Kidney tubule cell (primary cell): ENCODE results near the gene C1orf52.
"Not testable (repeated sequence)": the region's sequence is repeated elsewhere in the genome, so short reads cannot be mapped to it uniquely, and the experiment has no call there.

Source experiments
- DNase-seq: peaks from one replicate; pipeline ENCODE4 v3.0.0-alpha.2; 2018; ENCODE audit warnings: low spot score

Gene C1orf52

DNA sequence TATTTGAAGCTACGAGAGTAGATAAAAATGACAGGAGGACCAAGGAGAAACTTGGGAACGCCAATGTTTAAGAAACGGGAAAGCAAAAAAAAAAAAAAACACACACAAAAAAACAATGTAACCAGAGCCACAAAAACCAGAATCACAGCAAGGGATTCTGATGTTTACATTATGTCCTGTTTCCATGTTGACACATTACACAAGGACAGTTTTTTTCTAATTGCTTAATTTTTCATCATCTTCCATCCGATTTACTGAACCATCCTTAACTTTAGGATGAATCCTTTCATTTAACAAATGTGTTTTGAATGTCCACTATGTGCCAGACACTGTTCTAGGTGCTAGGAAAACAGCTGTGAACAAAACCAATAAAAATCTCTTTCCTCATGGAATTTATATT, 18.3 kb upstream of the C1orf52 start:
- no peak for DNase-seq

DNA sequence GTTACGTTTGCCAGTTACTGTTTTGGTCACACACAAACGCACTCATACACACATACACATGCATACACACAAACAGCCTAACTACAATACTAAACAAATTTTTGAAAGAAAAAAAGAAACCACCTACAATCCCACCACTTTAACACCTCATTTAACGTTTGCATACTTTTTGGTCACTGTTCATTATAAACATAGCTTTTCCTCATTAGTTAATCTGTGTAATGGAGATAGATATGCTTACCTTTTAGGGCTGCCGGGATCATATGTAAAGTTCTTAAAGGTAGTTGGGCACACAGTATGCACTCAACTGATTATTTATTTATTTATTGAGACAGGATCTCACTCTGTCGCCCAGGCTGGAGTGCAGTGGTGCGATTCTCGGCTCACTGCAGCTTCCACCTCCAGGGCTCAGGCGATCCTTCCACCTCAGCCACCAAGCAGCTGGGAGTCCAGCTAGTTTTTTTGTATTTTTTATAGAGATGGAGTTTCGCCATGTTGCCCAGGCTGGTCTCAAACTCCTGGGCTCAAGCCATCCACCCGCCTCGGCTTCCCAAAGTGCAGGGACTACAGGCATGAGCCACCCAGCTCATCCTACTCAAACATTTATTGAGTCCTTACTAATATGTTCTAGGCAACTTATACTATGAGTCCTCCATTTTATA, 17.6 kb upstream of the C1orf52 start:
- no peak for DNase-seq

DNA sequence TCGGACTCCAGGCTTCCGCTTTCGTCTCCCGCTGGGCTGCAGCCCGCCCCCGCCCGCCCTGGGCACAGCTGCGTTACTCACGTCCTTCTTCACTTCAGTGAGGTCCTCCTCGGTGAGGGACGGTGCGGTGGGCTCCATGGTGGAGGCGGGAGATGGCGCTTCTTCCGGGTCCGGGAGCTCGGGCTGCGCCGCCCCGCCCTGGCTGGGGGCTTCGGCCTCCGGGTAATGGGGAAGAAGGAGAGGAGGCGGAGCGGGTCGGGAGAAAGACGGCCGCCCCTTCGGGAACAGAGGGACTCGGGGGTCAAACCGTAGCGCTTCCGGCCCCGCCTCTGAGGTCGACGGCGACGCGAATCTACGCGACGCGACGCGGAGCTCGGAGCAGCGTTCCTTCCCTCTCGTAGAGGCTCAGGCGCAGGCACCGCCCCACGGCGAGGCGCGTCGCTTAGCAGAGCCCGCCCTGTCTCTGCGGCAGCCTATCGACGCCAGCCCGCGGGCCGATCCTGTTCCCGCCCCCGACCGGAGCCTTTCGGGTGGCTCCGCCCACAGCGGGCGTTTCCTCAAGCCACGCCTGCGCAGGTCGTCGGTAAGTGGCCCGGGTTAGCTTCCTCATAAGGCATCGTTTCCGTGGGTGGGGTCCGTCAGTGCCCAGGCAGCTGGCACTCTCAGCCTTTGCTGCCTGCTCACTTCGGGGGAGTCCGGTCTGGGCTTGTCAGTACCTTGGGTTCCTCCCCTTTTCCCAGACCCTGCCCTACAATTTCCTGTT, 16.9 kb upstream of the C1orf52 start, which contains the start of gene BCL10:
Gene BCL10 (minus strand): TSS at position 418 of the 763 bp plus-strand sequence. CDS start 280 bp downstream, at position 138.
- DNase-seq = peak; percentile 100

DNA sequence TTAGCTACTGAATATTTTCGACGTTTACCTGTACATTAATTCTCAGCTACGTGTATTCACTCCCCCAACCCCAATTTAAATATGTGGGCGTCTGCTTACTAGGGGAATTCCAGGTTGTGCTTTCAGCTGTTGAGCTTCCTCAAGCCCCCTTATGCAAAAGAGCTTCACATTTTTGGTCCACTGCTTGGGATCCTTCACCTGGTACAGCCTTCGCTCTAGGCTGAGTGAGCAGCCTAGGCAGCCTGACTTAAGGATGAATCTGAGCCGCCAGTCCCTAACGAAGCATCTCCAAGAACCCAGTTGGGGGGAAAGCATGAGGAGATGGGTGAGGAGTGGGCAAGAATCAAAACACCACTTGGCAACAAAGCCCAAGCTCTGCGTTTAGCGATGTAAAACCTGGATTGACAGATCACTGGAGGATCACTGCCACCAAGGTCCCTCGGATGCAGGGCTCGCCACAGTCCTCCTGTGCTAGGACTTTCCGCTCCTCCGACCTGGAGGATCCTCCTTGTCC, 16.3 kb upstream of the C1orf52 start:
- peak; percentile 78 for DNase-seq

DNA sequence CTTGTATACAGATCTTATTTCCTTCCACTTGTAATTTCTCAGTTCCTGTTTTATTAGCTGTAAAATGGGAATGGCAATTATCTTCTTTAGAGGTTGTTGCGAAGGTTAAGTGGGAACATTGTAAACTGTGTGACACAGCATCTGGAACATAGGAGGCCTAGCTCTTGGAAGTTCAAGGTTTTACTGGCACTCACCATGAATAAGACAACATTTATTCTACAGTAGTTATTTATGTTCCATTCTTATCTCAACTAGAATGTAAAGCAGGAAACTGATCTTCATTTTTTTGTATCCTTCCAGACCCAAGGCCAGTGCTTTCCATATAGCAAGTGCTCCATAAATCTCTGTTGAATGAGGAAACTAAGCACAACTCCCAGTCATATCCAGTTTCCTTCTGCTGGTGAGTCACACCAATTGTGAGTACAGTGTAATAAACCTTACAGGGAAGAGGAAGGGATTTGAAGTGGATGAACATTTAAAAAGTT, 15.5 kb upstream of the C1orf52 start:
- peak; percentile 87 for DNase-seq

DNA sequence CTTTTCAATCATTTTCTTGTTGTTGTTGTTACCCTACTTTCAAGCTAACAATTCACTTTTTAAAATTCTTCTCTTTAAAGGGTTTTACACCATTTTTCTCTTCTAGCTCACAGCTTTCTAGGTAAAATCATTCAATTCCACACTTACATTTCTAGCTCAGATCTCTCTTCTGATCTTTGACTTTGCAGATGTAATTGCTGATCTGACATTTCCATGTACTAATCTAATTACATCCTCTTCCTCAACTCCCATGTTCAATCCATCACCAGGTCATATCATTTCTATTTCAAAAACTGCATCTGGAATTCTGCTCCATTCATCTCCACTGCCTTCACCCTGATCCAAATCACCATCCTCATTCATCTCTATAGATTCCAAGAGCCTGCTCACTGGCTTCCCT, 13.9 kb upstream of the C1orf52 start:
- no peak for DNase-seq

DNA sequence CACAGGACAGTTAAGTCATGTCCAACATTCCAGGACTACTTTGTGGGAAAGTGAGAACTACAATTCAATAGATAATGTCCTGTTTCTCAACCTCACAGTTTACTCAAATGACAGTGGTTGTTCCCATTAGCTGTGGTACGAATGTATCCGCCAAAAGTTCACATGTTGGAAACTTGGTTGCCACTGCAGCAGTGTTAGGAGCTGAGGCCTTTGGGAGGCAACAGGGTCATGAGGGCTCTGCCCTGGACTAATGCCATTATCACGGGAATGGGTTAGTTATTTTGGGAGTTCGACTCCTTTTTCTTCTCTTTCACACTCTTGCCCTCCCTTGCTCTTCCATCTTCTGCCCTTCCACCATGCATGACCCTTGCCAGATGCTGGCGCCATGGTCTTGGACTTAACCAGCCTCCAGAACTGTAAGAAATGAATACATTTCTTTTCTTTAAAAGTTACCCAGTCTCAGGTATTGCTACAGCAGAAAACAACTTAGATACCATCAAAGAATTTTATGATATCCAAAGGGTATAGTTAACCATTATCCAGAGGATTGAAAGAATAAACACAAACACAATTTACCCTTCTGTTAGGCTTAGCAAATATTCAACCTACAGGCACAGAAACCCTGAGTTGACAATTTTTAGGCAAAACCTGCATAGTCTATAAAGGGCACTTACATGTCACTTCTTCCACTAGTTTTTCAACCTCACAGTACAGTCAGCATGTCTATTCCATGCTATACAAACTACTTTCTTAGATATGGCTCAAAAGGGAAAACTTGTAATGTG, 9.5 kb upstream of the C1orf52 start:
- no peak for DNase-seq

DNA sequence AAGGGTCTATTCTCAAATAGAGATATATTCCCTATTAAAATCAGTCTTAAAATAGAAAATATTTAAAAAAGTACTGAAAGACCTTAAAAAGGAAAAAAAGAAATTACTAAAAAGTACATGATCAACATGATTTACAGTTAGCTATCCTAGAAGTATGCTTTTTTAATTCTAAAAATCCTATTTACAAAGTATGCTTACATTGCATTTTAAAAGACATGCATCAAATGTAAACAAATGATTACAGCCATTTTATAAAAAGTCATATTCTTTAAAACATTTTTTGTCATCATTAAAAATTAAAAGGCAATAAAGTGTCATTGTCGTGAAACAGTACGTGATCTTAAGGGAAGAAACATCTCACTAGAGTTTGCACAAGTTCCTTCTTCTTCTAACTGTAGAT, 7.9 kb upstream of the C1orf52 start:
- no peak for DNase-seq

DNA sequence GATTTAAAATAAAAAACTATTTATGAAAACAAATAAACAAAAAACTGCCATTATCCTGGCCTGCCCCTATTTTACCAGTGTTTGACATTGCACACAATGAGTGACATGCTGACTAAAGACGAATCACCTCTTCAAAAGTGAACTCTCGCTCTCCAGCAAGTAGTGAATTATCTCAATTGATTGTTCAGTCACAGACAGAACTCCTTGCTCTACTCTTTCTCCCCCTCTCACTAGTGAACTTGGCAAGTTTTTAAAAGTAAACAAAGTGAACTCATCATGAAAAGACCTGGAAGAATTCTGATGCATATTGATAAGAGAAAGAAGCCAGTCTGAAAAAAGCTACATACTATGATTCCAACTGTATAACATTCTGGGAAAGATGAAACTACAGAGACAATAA, 4.7 kb upstream of the C1orf52 start:
- peak; percentile 70 for DNase-seq

DNA sequence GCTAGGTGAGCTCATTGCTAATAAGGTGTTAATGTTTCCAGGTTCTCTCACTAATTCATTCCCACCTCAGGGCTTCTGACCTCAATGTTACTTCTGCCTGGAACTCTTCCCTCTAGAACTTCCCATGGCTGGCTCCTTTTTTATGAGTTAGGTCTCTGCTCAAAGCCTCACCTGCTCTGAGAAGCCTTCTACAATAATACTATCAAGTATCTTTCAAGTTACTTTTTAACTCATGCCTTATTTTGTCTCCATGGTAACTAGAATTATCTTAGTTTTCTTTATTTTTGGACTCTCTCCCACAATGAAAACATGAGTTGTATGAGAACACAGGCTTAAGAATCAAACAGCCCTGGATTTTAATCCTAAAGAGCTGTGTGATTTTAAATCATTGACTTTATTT, 3.5 kb upstream of the C1orf52 start:
- DNase-seq = no peak

DNA sequence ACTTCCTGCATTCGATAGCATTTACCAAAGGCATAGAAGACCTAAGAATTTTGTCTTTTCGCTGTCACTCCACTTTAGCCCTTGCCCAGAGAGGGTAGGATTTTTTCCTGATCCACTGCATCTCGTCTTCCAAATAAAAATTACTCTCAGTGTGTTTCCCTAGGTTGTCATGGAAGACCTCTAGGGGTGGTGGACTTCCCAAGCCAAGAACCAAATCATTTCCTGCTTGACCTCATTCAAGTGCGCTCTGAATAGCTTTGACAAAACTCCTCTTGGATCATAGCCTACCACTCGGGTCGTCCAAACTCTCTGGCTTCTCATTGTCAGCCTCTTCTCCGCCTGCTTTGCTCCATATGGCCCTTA, 431 bp upstream of the C1orf52 start:
- DNase-seq = no peak

DNA sequence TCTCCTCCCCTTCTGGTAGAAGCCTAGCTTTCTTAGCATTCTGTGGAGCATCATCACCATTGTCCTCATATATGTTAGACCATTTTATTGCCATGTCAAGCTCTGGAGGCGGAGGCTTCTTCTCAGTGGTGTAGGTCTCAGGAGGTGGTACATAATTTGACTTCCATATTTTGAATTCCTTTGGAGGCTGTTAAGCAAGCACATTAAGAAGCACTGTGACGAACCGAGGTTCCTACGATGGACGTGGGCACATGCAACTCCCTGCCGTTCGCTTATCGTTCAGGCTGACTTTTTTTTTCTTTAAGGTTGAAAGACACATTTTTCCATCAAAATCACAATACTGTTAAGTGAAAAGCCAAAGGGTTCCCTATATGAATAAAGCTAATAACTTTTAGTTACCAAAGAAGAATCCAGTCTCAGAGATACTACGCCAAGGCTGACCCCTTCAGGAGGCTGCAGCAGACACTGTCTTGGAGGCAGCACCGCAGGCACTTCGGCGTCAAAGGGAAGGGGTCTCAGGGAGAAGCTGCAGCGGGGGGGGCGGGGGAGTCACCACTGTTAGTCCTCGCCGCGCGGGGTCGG, 835 bp downstream of the C1orf52 start:
- no peak for DNase-seq

DNA sequence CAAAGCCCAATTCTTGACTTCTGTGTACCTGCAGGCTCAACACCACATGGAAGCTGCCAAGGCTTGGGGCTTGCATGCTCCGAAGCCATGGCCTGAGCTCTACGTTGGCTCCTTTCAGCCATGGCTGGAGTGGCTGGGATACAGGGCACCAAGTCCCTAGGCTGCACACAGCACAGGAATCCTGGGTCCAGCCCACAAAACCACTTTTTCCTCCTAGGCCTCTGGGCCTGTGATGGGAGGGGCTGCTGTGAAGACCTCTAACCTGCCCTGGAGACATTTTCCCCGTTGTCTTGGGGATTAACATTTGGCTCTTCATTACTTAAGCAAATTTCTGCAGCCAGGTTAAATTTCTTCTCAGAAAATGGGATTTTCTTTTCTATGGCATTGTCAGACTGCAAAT, 10.4 kb downstream of the C1orf52 start:
- DNase-seq = not testable (repeated sequence)

DNA sequence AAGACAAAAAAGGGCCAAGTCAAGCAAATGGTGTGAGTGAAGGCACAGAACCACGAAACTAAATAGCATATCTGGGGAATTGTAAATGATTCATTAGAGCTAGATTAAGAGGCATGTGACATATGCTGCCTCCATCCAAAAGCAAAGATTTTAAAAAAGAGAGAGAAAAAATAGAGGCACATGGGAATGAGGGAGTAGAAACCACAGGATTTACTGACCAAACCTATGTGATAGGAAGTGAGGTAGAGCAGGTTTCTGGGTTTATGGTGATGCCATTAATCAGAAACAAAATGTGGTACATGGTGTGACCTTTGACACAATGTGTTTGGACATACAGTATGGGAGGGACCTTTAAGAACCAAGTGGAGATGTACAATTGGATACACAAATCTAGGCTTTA, 13.6 kb downstream of the C1orf52 start:
- DNase-seq = no peak

DNA sequence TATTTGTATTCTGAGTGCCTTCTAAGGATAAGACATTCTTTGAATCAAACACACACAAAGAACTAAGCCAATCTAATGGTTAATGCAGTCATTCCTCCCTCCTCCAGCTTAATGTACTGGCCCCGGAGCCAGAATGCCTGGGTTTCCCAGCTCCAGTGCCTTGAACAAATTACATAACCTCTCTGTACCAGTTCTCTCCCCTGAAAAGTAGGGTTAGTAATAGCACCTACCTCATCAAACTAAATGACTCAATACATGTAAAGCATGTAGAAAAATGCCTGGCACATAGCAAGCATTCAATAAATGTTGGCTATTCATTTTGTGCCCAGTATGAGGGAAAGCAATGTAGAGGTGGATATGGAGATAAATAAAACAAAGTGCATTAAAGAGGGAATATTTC, 14.0 kb downstream of the C1orf52 start:
- peak; percentile 32 for DNase-seq

DNA sequence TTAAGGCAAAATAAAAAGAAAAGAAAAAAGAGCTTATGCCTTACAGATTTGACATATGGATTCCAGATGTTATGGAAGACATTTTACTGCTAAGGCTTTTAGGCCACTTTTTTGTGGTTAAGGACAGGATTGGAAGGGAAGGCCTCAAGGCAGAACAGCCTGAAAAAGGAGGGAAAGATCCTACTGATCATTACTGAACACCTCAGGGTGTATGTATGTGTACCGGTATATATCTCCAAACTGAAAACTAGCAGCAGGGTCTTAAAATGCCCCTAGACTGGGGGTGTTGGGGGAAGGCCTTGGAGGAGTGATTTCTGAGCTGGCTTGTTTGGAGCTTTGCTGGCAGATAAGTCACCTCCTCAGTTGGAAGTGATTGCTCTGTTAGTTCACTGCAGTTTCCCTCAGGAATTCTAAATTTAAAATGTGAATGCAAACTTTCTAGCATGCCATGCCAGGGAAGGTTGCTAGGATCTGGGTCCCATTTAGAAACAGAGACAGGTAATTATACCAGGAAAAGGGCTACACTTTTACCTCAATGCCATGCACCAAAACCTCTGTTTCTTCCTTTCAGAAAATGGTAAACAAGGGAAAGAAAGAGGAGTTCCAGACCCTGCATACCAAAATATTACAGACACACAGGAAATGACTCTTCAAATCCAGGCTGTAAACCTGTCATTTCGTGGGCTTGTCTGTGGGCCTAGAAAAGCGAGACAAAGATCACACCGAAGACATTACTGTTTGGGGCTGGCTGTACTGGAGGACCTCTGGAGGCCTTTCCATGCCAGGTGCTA, 15.0 kb downstream of the C1orf52 start:
- peak; percentile 27 for DNase-seq

DNA sequence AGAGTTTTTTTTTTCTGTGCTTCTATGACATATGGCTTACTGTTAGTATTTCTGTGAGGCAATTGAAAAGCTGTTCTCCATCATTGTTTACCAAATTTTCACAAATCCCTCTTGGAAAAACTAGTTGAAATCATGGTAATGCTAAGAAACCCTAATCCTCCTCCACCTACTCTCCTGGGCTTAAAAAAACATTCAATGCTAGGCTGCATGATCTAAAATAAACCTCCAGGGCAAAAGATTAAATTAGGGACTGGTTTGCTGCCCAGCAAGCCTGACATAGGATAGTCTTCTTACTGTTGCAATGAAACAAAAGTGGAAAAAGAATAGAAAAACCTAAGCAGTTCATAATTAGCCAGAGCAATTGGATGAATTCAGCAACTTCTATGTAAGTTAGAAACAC, 16.1 kb downstream of the C1orf52 start:
- no peak for DNase-seq

DNA sequence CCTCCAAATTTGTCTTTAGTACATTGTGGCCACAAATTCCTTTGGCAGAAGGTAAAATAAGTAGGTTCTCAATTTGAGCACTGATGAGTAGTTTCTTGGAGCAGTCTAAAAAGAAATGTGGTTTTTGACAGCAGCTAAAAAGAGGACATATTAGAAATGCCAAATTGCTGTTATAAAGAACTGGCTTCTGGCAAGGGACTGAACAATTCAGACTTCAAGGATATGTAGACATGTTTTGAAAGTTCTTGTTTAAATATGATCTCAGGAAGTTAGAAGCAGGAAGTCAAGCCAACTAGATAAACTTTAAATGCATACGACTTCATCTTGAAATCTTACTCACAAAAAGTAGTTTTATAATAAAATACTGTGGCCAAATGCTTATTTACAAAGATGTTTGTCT, 18.8 kb downstream of the C1orf52 start:
- DNase-seq = no peak

DNA sequence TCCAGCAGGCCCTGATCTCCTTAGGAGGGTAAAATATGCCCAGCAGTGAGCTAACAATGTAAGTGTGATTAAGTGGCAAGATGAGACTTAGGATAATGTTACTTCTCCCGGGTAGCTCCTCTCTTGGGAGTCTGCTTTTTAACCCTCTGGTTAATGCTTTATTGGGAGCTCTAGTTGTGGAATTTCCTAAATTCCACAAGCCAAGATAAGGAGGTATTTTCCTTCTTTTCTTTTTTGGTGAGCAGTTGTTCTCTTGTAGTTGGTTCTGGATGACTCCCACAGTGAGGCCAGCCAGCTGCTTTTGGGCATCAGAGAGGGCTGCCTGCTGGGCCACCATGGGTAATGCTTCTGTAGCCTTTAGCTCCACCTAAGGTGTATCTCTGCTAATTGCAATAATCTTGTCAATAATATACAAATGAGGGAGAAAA, 19.3 kb downstream of the C1orf52 start:
- DNase-seq = peak; percentile 29

DNA sequence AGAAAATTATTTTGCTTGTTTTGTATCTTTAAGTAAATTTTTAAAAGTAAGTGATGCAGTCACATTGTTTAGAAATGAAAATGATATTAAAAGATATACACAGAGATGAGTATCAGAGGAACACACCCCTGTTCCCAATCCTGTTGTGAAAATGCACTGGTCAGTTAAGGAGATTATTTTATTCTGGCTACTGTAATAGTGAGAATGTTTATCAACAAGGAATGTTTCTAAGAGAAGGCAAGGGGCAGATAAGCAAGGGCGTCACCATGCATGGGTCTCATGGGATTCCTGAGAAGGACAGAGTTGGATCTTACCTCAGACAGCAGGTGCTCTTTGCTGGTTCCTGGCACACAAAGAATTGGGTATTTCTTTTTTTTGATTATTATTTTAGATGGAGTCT, 21.8 kb downstream of the C1orf52 start:
- DNase-seq = no peak

DNA sequence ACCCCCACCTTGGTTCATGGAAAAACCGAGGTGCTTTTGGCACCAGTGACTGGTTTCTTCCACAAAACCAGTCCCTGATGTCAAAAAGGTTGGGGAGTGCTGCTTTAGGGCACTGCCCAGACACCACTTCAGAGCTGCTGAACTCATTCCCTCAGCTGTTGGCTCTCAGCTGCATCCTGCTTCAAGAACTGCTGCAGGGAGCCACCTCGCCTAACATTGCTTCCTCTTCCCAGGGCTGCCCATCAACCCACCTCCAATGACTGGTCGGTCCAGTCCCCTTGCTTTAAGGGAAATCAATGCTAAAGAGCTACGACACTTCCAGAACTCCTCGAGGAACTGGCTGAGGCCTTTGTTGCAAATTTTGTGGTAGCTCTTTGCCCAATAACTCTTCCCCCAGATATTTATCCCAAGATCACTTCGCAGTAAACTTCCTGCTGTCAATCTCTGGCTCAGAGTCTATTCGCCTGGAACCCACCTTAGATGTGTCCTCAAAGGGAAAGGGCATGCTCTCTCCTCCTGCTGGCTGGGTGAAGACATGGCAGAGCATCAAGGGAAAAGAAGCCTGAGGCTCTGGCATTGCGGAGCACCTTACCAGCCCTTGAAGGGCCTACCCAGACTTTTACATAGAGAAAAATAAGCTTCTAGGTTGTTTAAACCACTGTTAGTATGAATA, 29.0 kb downstream of the C1orf52 start:
- DNase-seq = no peak
